SIG-M5 treated with dmso at 0.1 percent for 504 hours (cell line): ENCODE data around the gene SLC9A3.

ENCODE experiments used
- DNase-seq: peaks from one replicate; lab custom pipeline; 2025; ENCODE audit not compliant: unreplicated experiment; lab: John Stamatoyannopoulos, UW

The SLC9A3 gene

DNA sequence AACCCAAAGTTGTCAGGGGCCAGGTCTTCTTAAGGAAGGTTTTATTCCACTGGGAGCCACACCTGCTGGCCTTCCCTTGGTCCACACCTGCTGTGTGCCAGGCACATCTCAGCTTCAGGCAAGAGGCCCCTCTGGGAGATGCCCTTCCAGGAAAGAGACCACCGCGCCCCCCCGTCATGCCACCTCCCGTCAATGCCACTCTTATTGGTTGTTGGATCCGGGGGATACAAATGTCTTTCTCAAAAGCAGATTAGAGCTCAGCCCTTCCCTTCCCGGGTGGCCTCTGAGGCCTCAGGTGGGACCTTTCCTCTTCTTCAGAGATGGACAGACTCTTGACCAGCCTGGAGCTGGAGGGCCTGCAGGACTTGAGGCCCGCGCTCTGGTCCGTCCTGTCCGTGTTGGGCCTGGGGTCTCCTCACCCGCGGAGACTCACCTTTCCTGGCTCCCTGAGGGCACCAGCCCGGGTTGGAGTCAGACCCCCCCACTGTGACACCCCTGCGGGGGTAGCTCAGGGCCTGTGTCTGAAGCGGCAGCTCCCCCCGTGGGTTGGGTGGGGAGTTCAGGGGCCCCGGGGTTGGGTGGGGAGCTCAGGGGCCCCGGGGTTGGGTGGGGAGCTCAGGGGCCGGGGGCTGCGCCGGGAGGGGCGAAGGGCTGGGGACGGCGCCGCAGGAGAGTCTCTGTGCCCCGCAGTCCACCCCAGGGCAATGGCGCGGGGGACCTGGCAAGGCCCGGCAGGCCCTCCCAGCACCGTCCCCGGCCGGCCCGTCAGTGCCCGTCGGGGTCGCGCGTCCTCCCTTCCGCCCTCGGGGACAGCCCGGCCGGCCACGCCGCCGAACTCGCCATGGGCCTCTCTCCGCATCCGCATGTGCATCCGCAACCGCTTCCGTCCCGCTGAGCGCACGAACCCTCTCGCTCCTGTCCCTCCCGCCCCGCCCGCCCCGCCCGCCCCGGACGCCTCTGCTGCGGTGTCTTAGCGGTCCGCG lies 3.7 kb upstream of the SLC9A3 start:
- DNase-seq = no peak

DNA sequence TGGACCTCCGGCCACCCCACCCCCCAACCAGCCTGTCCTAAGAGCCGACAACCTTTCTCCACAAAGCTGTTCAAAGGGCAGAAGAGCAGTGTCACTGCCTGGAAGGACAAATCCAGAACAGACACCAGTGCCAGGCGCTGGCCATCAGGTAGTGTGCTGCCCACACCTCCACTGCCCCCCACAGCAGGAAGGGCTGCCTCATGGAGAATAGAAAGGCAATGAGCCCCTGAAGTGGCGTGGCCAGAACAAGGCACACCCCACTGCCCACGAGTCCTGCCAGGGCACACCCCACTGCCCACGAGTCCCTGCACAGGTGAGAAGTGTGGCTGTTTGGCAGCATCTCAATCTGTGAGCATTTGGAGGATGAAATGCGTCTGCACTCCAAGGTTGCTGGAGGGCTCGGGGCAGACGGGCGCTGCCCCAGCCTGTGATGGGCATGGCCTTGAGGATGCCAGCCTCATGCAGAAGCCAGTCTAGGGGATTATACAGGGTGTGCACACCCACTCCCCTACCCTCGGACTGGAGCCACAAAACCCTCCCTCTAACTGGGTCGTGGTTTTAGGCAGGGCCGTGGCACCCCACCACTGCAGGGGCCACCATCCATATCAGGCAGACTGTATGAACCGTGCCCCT lies 2.3 kb upstream of the SLC9A3 start:
- no peak for DNase-seq

DNA sequence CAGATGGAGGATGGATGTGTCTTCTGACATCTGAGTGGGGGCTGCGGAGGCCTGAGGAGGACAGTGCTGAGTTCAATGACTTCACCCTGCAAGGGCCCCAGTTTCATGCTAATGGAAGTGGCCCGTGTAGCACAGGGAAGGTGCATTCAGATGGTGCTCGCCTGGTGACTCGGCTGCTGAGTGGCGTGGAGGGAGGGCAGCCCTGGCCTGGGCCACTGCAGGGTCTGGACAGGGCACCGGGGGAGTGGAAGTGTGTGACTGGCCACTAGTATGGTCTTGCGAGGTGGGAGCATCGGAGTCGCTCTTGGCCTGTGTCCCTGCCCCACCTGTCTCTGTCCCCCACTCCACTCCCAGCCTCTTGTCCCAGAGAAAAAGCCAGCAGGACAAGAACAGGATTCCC lies 1.7 kb upstream of the SLC9A3 start:
- no peak for DNase-seq

DNA sequence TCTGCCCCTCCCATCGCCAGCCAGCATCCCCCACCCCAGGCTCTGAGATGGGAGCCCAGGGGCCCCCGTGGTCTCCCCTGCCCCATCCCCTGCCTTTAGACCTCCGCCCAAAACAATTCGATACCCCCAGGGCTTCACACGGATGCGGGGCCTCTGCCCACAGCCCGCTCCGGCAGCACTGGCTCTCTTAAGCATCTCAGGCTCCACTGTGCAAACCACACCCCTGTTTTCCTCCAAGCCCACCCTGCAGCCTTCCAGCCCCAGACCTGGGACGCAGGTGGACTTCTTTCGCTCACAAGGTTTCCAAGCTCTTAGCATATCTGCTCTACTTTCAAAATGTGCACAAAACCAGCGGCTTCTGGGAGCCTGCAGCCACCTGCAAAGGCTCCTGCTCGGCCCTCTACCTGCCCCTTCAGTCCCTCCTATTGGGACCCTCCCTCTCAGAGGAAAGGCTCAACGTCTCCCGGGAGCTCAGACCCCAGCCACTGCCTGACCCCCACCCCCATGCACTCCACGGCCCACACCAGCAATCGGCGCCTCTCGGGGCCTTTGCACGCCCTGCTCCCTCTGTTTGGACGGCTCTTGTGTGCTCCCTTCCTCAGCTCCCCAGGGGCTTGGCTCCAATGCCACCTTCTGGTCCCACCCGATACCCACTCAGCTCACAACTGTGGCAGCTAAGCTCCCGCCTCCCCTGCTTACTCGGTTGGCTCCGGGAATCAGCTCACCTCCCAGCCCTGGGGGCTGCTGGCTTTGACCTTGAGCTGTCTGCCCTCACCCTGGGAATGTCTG lies 918 bp upstream of the SLC9A3 start:
- no peak for DNase-seq

DNA sequence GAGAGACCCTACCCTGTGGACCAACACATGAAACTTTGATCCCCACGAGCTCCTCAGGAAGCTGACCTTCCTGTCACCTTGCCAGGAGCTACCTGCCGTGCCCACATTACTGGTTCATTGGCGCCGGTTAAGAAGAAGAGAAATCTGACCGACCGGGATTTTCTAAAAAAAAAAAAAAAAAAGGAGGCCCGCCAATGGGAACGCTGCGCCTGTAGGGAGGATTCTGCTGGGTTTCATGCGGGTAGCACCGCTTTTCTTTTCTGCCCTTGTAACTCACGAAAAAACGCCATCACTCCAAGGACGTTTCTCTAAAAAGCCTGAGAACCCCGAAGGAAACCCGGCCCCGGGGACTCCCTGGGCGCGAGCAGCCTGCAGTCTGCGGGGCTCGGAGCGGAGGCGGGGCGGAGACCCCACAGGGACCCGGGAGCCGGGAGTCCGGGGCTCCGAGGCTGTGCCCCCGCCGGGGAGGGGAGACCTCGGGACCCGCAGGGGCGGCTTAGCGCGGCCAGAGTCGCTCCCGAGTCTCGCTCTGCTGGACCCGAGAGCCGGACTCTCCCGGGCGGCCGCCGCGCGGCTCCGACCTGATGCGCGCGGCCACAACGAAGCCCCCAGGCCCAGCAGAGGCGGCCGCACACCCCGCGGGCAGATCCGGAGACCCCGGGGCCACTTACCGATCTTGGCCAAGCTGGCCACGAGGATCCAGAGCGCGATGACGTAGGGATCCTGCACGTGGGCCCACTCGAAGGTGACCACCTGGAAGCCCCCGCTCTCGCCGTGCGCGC lies 617 bp downstream of the SLC9A3 start:
- DNase-seq = no peak

DNA sequence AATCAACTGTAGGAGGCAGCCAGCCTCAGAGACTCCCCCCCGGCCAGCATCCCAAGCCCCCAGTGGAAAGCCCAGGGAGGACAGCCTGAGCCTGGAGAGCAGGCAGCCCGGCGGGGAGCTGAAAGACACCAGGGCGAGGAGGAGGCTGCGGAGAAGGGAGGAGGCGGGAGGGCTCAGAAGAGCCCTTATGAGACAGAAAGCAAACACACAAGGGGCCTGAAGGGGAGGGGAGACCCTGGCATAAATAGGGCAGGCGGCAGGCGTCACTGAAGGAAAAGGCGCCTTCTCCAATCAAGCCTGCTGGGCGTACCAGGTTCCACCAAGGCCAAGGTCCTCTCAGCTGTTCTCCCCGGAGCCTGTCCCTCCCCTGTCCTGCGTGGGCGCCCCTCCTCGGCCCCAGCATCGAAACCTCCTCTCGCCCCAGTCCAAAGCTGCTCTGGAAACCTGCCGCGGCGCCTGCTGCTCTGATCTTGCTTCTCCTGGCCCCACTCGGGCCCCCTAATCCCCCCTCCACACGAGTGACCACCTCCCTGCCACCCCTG lies 1.3 kb downstream of the SLC9A3 start:
- no peak for DNase-seq

DNA sequence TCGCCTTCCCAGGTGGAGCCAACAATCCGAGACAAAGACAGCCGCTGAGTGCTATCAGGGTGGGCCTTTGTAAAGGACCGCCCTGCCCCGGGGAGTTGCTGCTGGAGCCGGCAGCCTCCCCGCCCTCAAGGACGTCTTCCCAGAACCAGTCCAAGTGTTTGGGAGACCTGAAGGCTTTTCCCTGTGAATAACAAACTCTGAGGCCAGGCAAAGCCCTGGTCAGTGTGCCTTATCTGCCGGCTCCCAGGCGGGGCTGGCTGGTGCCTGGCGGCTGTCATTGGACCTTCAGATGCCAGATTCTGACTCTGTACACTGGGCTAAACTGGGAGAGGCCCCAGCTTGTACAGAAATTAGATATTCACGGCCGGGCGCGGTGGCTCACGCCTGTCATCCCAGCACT lies 2.1 kb downstream of the SLC9A3 start:
- DNase-seq = no peak

DNA sequence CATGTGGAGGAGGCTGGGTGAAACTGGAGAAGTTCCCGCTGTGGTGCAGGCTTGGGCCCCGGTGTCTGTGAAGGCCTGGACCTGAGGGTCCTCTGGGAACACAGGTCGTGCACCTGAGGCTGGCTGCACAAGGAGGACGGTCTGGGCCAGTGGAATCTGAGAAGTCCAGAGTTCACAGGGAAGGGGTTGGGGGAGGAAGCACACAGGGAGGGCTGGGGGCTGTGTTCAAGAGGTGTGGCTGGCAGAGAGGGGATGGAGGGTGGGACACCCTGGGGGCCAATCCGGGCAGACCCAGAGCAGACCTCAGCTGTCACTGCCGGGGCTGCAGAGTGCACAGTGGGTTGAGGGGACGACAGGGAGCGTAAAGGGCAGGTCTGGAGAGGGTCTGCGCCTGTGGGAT lies 2.6 kb downstream of the SLC9A3 start:
- DNase-seq = no peak

DNA sequence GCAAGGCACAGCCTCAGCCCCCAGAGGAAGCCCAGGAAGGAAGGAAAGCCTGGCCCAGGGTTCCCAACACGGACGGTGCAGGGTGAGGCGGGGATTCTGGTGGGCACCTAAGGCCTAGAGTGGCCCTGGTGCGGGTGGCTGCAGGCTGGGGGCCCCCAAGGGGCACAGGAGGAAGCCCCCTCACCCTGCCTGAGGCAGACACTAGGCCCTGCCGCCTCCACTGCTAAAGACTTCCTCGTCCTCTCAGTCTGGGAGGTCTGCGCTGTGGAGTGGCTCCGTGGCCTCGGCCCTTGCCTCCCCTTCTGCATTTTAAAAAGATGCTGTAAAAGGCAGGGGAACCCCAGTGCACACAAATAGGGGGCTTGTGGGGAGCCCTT lies 3.4 kb downstream of the SLC9A3 start:
- DNase-seq = no peak

DNA sequence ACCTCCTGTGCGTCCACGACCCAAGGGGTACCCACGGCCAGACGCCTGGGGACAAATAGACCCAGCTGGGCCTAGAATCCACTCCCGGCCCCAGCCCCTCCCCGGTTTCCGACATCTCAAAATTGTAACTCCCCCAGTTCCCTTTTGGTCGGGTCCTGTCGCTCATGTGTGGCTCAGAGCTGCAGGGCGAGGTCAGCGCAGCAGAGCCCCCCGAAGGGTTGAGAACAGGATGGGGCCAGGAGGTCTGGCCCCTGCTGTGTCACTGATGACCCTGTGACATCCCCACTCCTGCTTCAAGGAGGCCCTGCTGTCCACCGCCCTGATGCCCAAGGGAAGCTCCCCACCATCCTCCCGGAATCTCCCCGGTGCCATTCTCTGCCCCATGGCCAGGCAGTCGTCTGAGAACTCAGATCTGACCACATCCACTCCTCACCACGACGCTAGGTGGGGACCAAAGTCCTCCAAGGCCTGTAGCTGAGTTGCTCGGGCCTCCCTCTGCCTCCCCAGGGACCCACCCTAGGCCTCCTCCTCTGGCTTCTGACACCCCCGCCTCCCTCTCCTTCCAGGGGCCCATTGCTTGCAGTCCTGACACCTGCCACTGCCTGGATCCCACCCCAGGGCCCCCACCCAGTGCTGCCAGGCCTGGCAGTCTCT lies 3.9 kb downstream of the SLC9A3 start:
- DNase-seq = no peak

DNA sequence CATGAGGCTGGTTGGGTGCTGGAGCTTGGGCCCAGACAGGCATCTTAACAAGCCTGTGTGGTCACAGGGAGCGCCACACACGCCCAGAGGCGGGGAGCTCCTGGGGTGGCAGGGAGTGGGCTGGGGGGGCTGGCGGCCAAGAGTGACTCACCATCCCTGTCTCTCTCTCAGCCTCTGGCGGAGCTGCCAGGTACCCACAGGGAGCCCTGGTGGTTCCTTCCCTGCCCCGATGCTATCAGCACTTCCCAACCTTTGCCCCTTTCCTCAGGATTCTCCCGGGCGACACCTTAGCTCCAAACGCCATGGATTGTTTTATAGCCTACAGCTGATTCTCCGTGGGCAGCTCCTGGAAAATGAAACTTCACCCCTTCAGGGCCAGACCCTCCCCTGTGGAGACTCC lies 5.5 kb downstream of the SLC9A3 start:
- no peak for DNase-seq

DNA sequence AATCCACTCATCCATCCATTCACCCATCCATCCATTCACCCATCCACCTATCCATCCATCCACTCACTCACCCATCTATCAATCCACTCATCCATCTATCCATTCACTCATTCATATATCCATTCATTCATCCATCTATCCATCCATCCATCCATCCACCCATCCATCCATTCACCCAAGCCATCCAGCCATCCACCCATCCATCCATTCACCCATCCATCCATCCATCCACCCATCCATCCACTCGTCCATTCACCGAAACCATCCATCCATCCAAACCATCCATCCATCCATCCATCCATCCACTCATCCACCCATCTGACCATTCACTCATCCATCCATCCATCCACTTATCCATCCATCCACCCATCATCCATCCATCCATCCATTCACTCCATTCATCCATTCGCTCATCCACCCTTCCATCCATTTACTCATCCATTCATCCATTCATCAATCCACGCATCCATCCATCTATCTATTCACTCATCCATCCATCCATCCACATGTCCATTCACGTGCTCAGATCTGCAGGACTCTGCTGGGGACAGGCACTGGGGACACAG lies 6.6 kb downstream of the SLC9A3 start:
- no peak for DNase-seq

DNA sequence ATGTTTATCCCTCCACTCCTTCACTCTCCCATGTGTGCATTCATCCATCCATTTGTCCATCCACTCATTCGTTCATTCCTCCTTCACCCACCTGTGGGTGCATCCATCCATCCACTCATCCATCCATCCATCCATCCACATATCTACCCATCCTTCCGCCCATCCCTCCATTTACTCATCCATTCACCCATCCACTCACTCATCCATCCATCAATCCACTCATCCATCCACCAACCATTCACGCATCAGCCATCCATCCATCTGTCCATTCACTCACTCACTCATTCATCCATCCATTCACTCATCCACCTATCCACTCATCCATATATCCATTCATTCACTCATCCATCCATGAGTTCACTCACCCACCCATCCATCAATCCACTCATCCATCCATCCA lies 7.3 kb downstream of the SLC9A3 start:
- no peak for DNase-seq

DNA sequence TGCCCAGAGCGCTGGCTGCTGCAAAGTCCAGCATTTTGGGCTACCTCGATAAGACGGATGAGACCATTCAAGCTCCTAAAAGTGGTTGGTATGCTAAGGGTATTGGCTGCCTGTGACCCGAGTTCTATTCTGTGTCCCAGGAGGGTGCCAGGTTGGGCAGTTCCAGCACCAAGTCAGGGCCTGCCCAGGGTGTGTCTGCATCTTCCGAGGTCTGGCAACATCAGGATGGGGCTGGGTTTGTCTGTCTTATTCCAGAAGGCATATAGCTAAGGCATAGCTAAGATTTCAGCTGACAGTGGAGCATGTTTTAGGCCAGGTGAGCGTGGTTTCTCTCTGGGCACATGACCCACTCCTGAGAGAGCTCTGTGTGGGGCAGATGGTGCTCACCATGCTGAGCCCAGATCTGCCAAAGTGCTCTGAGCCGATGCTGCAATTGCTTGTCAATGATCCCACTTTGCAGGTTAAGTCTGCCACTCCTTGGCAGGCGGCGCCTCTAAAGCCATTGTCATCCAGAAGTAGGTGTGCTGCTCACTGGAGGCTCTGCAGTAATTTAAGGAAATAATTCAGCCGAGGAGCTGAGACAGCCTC lies 7.8 kb downstream of the SLC9A3 start:
- no peak for DNase-seq

DNA sequence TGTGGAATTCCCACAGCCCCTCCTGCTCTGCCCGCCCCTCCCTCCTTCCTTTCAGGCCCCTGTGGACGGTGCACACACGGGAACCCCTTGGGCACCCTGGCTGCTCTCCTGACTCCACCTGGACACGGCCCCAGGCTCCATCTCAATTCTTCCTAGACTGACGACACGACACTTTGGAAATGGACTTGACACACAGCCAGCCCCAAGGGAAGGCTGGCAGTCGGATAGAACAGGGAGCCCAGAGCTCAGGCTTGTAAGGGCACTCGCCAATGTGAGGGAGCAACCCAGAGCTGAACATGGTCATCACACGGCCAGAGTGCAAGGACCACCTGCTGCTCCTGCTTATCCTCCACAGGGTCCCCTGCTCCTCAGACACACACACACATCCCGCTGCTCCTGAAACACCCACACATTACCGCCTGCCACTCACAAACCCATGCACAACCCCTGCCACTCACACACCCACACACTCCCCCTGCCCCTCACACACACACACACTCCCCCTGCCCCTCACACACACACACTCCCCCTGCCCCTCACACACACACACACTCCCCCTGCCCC lies 8.9 kb downstream of the SLC9A3 start:
- no peak for DNase-seq

DNA sequence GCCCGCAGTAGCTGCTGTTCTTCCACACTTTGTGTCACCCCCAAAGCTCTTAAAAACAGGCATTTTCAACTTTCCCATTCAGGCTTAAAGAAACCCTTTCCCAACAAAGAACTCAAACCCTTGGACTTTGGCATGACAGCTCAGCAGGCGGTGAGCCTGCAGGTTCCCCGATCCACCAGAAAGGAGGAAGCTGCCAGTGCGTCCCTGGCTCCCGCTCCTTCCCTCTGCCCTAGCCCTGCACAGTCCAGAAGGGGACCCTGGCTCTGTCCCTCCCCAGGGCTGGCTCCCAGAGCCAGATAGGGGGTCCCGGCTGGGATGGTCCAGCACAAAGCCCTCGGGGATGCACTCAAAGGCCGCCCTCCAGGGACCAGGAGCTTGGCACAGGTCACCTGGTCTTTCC lies 9.6 kb downstream of the SLC9A3 start:
- no peak for DNase-seq

DNA sequence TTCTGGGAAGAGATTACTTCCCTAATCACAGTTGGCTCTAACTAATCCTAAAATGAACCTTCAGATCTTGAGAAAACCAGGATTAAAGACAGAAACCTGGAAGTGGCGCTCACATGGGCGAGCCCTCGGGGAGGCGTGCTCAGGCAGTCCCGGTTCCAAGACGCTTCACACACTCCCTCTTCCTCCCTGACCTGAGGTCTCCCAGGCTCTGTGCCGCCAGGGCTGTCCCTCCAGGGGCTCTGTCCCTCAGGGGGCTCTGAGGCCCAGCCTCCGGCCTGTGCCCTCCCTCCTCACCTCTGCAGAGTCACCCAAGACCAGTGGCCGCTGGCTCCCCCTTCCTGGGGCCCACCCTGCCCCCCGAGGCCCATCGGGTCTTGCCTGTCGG lies 10.2 kb downstream of the SLC9A3 start:
- no peak for DNase-seq

DNA sequence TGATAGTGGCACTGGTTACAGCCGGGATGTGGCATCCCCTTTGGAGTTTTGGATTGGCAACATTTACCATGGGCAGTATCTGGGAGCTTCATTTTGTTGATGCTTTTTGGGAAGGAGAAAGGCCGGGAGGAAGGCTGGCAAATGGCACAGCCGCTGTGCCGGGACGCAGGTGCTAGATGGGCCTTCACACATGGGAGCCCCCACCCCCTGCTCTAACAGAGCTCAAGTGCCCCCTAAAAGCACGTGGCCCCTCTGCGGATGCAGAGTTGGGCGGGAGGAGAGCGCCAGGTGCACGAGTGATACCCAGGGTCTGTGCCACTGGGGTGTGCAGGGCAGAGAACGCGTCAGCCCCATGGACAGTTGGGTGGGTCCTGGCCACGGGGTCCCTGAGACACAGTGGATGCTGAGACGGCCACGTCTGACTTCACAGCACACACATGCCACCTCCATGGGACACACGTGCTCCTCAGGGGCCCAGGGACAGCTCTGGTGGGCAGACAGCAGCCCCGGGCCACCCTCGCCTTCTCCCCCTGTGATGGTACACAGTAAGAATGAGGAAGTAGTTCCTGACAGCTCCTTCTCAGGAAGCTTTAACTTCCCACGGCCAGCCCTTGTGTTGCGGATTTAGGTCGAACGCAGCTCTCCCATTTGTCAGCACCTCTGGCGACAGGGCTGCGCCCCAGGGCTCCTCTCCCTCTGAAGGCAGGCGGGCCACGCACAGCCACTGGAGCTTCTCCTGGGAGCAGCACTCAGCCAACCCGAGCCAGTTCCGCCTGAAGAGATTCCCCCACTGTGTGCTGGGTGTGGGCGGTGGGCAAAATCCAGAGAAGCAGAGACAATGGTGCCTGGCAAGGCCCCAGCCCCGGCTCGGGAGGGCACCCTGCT lies 10.8 kb downstream of the SLC9A3 start:
- DNase-seq = no peak
